GM18526 (cell line): Measurements from ENCODE around the gene SLC16A3.

Experiments used
- POLR2A ChIP-seq: IDR thresholded peaks from 3 replicates; pipeline ENCODE4 v1.6.1; 2011; ENCODE audit not compliant: insufficient read length; ENCODE audit errors: extremely low read depth

The SLC16A3 gene

DNA sequence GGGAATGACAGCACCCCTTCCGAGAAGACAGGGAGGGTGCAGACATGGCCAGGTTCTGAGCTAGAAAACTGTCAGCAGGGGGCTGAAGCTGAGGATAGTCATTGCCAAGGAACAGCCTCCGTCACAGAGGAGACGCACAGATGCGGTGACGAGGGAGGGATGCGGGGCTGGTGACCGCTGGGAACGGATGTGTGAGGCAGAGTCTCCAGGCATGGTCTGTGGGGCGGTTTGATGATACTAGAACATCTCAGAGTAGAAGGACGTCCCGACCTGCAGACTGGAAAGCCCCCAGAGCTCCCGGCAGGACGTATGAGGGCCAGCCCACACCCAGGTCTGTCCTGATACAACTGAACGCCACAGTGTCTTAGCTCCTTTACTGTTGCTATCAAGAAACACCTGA is 46.5 kb downstream of the SLC16A3 start:
- TF ChIP-seq POLR2A, result no peak

GRCh38 chr17:82276938-82277337 is 48.1 kb downstream of the SLC16A3 start:
- no peak for TF ChIP-seq POLR2A

DNA sequence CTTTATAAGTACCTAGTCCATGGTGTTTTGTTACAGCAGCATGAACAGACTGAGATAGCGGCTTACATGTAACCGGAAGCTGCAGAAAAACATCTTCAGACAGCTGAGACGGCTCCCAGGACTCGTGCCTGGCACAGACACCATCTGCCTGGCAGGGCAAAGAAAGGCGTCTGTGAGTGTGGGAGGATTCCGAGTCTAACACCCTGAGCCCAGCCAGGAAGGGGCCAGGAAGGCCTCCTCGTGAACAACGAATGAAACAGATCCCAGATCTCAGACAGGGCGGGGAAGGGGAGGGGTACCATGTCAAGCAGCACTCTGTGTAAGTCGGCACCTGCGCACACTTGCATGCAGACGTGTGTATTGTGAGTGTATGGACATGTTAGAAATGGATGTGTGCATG is 49.0 kb downstream of the SLC16A3 start:
- no peak for TF ChIP-seq POLR2A

- no peak for TF ChIP-seq POLR2A
Observed at GRCh38 chr17:82278308-82278707, 49.5 kb downstream of the SLC16A3 start.

DNA sequence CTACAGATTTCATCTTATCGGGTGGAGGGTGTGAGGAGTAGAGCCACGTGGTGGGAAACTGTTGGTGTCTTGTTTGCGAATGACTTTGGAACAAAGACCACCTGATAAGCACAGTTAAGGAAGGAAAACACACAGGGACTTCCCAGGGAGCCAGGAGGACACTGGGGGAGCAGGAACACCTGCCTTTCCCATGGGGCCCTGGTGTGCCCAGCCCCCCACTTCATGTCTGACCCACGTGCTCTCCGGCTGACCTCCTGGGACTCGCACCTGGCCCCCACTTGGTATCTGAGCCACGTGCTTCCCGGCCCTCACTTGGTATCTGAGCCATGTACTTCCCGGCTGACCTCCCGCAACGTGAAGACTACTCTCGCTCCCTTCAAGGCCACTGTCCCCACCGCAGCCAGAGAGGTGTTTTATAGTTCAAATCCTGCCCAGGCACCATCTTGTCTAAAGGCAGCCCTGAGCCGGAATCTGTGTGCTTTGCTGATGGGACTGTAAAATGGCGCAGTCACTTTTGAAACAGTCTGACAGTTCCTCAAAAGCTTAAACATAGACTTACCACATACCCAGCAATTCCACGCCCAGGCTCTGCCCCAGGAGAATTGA is 50.0 kb downstream of the SLC16A3 start:
- TF ChIP-seq POLR2A, result no peak

DNA sequence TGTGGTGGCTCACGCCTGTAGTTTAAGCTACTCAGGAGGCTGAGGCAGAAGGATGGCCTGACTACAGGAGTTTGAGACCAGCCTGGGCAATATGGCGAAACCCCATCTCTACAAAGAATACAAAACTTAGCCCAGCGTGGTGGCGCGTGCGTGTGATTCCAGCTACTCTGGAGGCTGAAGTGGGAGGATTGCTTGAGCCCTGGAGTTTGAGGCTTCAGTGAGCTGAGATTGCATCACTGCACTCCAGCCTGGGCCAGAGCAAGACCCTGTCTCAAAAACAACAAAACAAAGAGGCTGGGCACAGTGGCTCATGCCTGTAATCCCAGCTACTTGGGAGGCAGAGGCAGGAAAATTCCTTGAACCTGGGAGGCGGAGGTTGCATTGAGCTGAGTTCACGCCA is 51.7 kb downstream of the SLC16A3 start:
- TF ChIP-seq POLR2A, result no peak

- no peak for TF ChIP-seq POLR2A
Observed at GRCh38 chr17:82281076-82281475, 52.2 kb downstream of the SLC16A3 start.

DNA sequence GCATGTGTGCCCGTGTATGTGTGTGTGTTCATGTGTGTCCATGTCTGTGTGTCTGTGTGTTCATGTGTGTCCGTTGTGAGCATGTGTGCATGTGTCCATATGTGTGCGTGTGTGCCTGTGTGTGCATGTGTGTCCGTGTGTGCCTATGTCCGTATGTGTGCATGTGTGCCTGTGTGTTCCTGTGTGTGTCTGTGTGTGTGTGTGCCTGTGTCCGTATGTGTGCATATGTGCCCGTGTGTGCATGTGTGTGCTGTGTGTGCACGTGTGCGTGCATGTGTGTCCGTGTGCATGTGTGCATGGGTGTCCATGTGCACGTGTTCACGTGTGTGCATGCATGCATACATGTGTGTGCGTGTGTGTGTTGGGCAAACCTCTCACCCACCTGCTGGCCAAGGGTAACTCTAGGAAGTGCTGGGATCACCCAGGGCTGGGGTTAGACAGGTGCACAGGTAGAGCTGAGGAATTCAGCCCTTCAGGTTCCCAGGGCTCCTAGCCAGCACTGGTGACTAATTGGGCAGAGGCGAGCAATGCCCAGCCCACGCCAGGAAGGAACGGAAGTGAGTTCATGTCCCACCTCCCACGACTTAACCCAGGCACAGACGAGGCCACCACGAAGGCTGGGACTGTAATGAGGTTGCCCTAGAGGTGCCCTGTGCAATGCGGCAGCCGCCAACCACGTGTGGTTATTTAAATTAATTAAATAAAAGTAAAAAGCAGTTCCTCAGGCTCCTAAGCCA is 52.8 kb downstream of the SLC16A3 start:
- TF ChIP-seq POLR2A, result no peak

DNA sequence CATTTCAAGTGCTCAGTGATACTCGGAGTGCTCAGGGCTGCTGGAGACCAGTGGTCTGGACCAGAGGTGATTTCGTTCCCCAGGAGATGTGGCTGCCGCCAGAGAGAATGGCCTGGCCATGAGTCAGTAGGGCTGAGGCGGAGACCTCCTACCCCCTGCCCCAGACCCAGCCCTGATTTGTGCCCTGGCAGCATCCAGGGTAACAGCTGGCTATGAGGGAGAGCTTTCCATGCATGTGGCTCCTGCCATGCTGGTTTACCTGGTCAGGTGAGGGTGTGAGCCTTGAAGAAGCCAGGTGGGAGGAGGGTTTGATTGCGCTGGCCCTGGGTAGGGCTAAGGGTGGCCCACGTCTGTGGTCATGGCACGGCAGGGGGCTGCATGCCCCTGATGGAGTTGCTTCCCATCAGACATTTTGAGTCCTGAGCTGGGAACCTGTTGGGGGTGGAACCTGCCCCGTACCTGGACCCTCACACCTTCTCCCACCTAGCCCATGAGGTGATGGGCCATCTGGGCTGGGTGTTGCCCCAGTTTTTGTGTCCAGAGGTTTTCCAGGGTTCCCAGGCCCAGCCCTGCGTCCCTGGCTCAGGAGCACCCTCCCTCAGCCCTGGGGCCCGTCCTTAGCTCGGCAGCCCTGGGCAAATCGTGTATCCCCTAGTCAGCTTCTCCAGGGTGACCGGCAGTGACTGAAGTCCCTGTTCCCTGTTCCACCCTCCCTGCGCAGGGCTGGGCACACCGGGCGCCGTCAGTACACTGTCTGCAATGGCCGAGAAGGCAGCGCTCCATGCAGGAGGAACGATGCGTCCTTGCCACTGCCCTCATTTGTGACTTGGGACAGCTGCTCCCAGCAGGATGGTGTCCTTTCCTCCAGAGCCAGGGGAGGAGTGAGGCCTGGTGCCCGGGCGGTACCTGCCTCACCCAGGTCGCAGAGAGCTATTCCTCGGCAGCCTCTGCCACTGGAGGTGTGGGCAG is 53.7 kb downstream of the SLC16A3 start:
- no peak for TF ChIP-seq POLR2A

DNA sequence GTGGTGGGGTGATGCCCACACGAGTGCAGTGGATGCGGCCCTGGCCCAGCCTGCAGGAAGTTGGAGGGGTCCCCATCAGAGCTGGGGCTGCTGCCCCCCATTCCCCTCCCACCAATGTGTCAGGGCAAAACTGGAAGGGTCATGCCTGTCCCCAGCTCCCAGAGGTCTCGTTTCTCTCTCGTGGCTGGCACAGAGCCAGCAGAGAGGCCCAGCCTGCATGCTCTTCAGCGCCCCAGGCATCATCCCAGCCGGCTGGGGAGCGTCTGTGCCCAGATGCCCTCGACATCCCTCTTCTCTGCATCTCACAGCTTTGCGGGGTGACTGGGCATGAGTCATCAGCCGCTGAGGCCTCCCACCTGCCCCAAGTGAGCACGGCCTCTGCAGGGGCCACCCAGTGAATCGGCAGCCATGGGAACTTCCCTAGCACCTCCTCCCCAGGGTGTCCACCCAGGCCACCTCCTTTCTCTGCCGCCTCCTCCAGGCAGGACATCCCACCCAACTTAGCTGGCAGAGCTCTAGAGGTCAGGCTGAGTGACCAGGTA is 54.4 kb downstream of the SLC16A3 start:
- TF ChIP-seq POLR2A, result no peak

DNA sequence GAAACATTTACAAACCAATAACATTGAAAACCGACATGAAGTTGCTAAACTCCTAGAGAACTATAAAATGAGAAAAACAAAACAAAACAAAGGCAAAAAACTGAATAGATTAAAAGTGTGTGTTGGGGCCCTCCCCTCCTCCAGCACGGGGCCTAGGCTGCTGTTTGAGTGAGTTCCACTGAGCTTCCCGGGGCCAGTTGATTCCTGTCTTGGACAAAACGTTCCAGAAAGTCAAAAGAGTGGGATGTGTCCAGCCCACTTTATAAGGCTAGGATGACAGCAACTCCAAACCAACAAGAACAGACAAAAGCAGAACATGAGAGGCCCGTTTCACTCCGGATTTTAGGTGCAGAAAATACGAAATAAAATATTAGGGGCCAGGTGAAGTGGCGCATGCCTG is 56.3 kb downstream of the SLC16A3 start:
- TF ChIP-seq POLR2A, result no peak

DNA sequence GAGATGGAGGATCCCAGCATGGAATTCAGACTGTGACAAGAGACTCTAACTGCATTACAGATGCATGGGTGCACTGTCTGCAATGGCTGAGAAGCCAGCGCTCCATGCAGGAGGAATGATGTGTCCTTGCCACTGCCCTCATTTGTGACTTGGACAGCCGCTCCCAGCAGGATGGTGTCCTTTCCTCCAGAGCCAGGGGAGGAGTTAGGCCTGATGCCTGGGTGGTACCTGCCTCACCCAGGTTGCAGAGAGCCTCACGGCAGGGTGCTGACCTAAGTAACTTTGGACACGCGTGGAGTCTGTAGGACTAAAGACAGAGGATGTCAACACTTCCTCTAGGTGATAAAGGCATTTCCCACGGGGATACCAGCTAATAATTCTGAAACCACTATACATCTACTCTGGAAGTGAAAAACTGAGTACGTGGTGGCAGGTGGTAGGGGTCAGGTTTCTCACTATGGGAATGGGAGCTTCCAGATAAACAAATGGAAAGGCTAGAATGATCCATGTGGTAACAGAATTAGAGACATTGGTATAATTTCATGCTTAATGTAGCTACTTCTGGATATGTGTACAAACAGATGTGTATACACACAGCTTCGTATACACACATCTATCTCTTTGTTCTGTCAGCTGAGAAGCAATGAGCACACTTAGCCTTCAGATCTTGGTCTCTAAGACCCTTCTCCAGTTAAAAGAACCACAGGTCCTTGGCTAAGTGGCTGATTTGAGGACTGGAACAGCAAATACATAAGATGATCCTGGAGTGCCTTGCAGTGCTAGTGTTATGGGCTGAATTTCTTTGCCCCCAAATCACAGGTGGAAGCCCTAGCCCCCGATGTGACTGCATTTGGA is 58.4 kb downstream of the SLC16A3 start:
- no peak for TF ChIP-seq POLR2A

DNA sequence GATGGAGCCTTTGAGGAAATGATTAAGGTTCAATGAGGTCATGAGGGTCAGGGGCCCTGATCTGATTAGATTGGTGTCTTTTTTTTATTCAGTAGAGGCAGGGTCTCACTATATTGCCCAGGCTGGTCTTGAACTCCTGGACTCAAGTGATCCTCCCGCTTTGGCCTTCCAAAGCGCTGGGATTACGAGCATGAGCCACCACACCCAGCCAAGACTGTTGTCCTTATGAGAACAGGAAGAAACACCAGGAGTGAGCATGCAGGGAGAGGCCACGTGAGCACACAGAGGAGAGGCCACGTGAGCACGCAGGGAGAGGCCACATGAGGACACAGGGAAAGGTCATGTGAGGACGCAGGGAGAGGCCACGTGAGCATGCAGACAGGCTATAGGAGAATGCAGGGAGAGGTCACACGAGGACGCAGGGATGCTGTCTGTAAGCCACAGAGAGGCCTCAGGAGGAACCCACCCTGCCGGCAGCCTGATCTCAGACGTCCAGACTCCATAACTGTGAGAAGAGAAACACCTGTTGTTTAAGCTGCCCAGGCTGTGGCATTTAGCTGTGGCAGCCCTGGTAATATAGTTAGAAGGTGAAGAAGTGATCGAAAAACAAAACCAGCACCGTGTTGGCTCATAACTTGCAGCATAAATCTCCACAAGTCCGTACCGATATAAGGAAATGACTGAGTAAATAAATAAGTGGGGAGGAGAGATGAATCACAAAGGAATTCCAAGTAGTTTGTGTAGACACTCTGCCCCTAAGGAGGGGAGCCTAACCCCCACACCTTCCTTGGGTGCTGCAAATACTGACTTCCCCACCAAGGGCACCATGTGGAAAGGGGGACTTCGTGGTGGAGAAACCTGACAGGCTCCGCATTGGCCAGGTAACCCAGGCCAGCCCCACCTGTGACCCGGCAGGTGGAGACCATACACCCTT is 59.3 kb downstream of the SLC16A3 start:
- TF ChIP-seq POLR2A, result no peak
